Measurements from ENCODE around the gene SPRR1B. TPM values are rescaled to one million over a fixed set of nuclear protein-coding genes. Genes with fewer than 3 reads are reported as not detected.

The SPRR1B gene
- total and polyA plus RNA-seq, 7 donors = 0.23 TPM; not detected in 6

- intact Hi-C loops (cut with DNase I) = no loop called here
- WGBS, 3 donors = 80 to 88% (median 86%) methylated on average over 7 of the region's 7 CpGs
- no peak for ATAC-seq
These were observed 7.9 kb upstream of the SPRR1B start for GRCh38 chr1:153023109-153023508.

GRCh38 chr1:153024413-153024812 is 6.6 kb upstream of the SPRR1B start:
- no peaks in the 10 kb centered on the region for H3K9me3 ChIP-seq
- H3K4me1 ChIP-seq = no peaks in the 10 kb centered on the region
- peaks cover 0 to 2% (median 0%) of the 10 kb centered on the region in 3 donors for H3K27me3 ChIP-seq (ENCODE audit: insufficient read depth in 3 of 3, low read length in 2 of 3)
- no peaks in the 10 kb centered on the region for H3K36me3 ChIP-seq (ENCODE audit: insufficient read depth in 1 of 2, low read depth in 1 of 2)
- TF ChIP-seq CTCF (IDR thresholded peaks at IDR 0.05) = no peak
- no peak overlapping the region for H3K4me3 ChIP-seq
- ATAC-seq (no peak), DNase-seq (no peak)
- WGBS, 3 donors = 65 to 83% (median 73%) methylated on average over 1 of the region's 1 CpG
- H3K27ac ChIP-seq = no peak overlapping the region
- intact Hi-C loops (cut with DNase I) = no loop called here

More at GRCh38 chr1:153023109-153023508, 7.9 kb upstream of the SPRR1B start:
- H3K36me3 ChIP-seq (ENCODE audit: insufficient read depth in 1 of 2, low read depth in 1 of 2) = no peaks in the 10 kb centered on the region
- DNase-seq = no peak
- no peaks in the 10 kb centered on the region for H3K4me1 ChIP-seq
- H3K27ac ChIP-seq = no peak overlapping the region
- no peaks in the 10 kb centered on the region for H3K9me3 ChIP-seq
- TF ChIP-seq CTCF (IDR thresholded peaks at IDR 0.05) = no peak
- peaks cover 0 to 2% (median 0%) of the 10 kb centered on the region in 3 donors for H3K27me3 ChIP-seq (ENCODE audit: insufficient read depth in 3 of 3, low read length in 2 of 3)
- H3K4me3 ChIP-seq = no peak overlapping the region

GRCh38 chr1:153025797-153026196 is 5.2 kb upstream of the SPRR1B start:
- H3K27me3 ChIP-seq (ENCODE audit: insufficient read depth in 3 of 3, low read length in 2 of 3) = no peaks in the 10 kb centered on the region
- no peaks in the 10 kb centered on the region for H3K9me3 ChIP-seq
- 78 to 89% (median 81%) methylated on average over 1 of the region's 1 CpG for WGBS, 3 donors
- H3K27ac ChIP-seq = no peak overlapping the region
- ATAC-seq (no peak), DNase-seq (no peak)
- no peak for TF ChIP-seq CTCF (IDR thresholded peaks at IDR 0.05)
- H3K36me3 ChIP-seq (ENCODE audit: insufficient read depth in 1 of 2, low read depth in 1 of 2) = no peaks in the 10 kb centered on the region
- intact Hi-C loops (cut with DNase I) = no loop called here
- H3K4me1 ChIP-seq = no peaks in the 10 kb centered on the region
- H3K4me3 ChIP-seq = no peak overlapping the region

GRCh38 chr1:153028766-153029165 is 2.2 kb upstream of the SPRR1B start:
- Histone ChIP-seq H3K36me3 (ENCODE audit: insufficient read depth in 1 of 2, low read depth in 1 of 2) (no peaks in the 10 kb centered on the region), H3K27ac (no peak overlapping the region), H3K4me1 (no peaks in the 10 kb centered on the region), H3K9me3 (no peaks in the 10 kb centered on the region), H3K4me3 (no peak overlapping the region), H3K27me3 (ENCODE audit: insufficient read depth in 3 of 3, low read length in 2 of 3) (no peaks in the 10 kb centered on the region)
- ATAC-seq = no peak
- WGBS, 3 donors = 44 to 58% (median 54%) methylated on average over 1 of the region's 1 CpG
- TF ChIP-seq CTCF (IDR thresholded peaks at IDR 0.05) = no peak
- DNase-seq = no peak
- intact Hi-C loops (cut with DNase I) = no loop called here

- intact Hi-C loops (cut with DNase I) = no loop called here
- no peaks in the 10 kb centered on the region for H3K9me3 ChIP-seq
- ATAC-seq = no peak
- no peak overlapping the region for H3K4me3 ChIP-seq
- H3K4me1 ChIP-seq = no peaks in the 10 kb centered on the region
- no peaks in the 10 kb centered on the region for H3K36me3 ChIP-seq (ENCODE audit: insufficient read depth in 1 of 2, low read depth in 1 of 2)
- no peak for TF ChIP-seq CTCF (IDR thresholded peaks at IDR 0.05)
- H3K27ac ChIP-seq = no peak overlapping the region
- DNase-seq = no peak
- no peaks in the 10 kb centered on the region for H3K27me3 ChIP-seq (ENCODE audit: insufficient read depth in 3 of 3, low read length in 2 of 3)
These were observed 1.1 kb downstream of the SPRR1B start for GRCh38 chr1:153032073-153032472.

Data from psoas muscle (tissue), 8 donors.